HepG2 (cell line): ENCODE measurements around the gene TXNIP. TPM values are rescaled to one million over a fixed set of nuclear protein-coding genes. Genes with fewer than 3 reads are reported as not detected.

Experiments used
- ATRX ChIP-seq: sonication (generic); formaldehyde crosslinking; IDR thresholded peaks from 2 replicates; pipeline ENCODE4 v1.4.0; 2020; ENCODE audit warnings: missing genetic modification reagents, borderline replicate concordance
- CHD2 ChIP-seq: IDR thresholded peaks from 2 replicates; pipeline ENCODE4 v1.6.1; 2011; ENCODE audit warnings: low read depth, low read length, improper control_type of control experiment
- GPBP1L1 ChIP-seq: sonication (generic); formaldehyde crosslinking; IDR thresholded peaks from 2 replicates; pipeline ENCODE4 v1.5.0; 2020; ENCODE audit warnings: mild to moderate bottlenecking, missing genetic modification reagents
- HNRNPK ChIP-seq: fragments of 200-400 bp; formaldehyde crosslinking; IDR thresholded peaks from 2 replicates; pipeline ENCODE4 v1.6.1; 2018; ENCODE audit warnings: low read length, low read depth, moderate library complexity, mild to moderate bottlenecking; ENCODE audit not compliant: poor library complexity, severe bottlenecking
- MED13 ChIP-seq: sonication (generic); formaldehyde crosslinking; IDR thresholded peaks from 2 replicates; pipeline ENCODE4 v1.5.0; 2020; ENCODE audit warnings: missing genetic modification reagents
- SKI ChIP-seq: fragments of 450-650 bp; IDR thresholded peaks from one replicate; pipeline ENCODE4 v1.6.1; 2018; ENCODE audit warnings: mild to moderate bottlenecking; ENCODE audit not compliant: partially characterized antibody
- SMAD1 ChIP-seq: sonication (generic); formaldehyde crosslinking; IDR thresholded peaks from 2 replicates; pipeline ENCODE4 v1.4.0; 2020; ENCODE audit warnings: missing genetic modification reagents, low read depth, mild to moderate bottlenecking, borderline replicate concordance
- SPEN ChIP-seq: sonication (generic); formaldehyde crosslinking; IDR thresholded peaks from 2 replicates; pipeline ENCODE4 v1.5.1; 2020; ENCODE audit warnings: low read depth, mild to moderate bottlenecking, missing genetic modification reagents
- STAT6 ChIP-seq: sonication (generic); formaldehyde crosslinking; IDR thresholded peaks from 2 replicates; pipeline ENCODE4 v1.4.0; 2020; ENCODE audit warnings: missing genetic modification reagents, mild to moderate bottlenecking, borderline replicate concordance
- TAF1 ChIP-seq: sonication (generic); formaldehyde crosslinking; IDR thresholded peaks from 2 replicates; pipeline ENCODE4 v1.4.0; 2020; ENCODE audit warnings: missing genetic modification reagents
- TARDBP ChIP-seq: sonication (generic); formaldehyde crosslinking; IDR thresholded peaks from 2 replicates; pipeline ENCODE4 v1.8.0; 2022; ENCODE audit warnings: mild to moderate bottlenecking, missing genetic modification reagents
- TMF1 ChIP-seq: sonication (generic); formaldehyde crosslinking; IDR thresholded peaks from 2 replicates; pipeline ENCODE4 v1.8.1; 2022; ENCODE audit warnings: low read depth, missing genetic modification reagents
- ZNF136 ChIP-seq: sonication (generic); formaldehyde crosslinking; IDR thresholded peaks from 2 replicates; pipeline ENCODE4 v1.8.1; 2022; ENCODE audit warnings: low read depth, mild to moderate bottlenecking, moderate library complexity, missing genetic modification reagents
- ZNF18 ChIP-seq: sonication (generic); formaldehyde crosslinking; IDR thresholded peaks from 2 replicates; pipeline ENCODE4 v1.8.0; 2022; ENCODE audit warnings: mild to moderate bottlenecking, missing genetic modification reagents; ENCODE audit not compliant: insufficient replicate concordance
- ZNF44 ChIP-seq: sonication (generic); formaldehyde crosslinking; IDR thresholded peaks from 2 replicates; pipeline ENCODE4 v1.5.1; 2020; ENCODE audit warnings: mild to moderate bottlenecking, missing genetic modification reagents
- ZNF550 ChIP-seq: sonication (generic); formaldehyde crosslinking; IDR thresholded peaks from 2 replicates; pipeline ENCODE4 v1.4.0; 2020; ENCODE audit warnings: mild to moderate bottlenecking, missing genetic modification reagents, borderline replicate concordance
- ZNF609 ChIP-seq: sonication (generic); formaldehyde crosslinking; IDR thresholded peaks from 2 replicates; pipeline ENCODE4 v1.4.0; 2020; ENCODE audit warnings: mild to moderate bottlenecking, missing genetic modification reagents, borderline replicate concordance
- ZNF644 ChIP-seq: IDR thresholded peaks from 2 replicates; pipeline ENCODE4 v1.6.1; 2016; ENCODE audit warnings: low read depth
- ZNF740 ChIP-seq: sonication (generic); formaldehyde crosslinking; IDR thresholded peaks from 2 replicates; pipeline ENCODE4 v1.4.0; 2020; ENCODE audit warnings: missing genetic modification reagents
- ZNF788 ChIP-seq: sonication (generic); formaldehyde crosslinking; IDR thresholded peaks from 2 replicates; pipeline ENCODE4 v1.5.0; 2020; ENCODE audit warnings: mild to moderate bottlenecking, missing genetic modification reagents, borderline replicate concordance
- polyA plus RNA-seq, 8 experiments: library from polyadenylated mRNA; depleted of rRNA in 3 of 8; stranded (reverse) in 7 of 8; unstranded in 1 of 8; fragments of >200 nt; fragmentation: Illumina TruSeq in 4 of 8; extraction: Trizol in 4 of 8; gene quantifications; 2 replicates each; pipeline versions ENCODE4 v1.2.1 to v1.2.3, GENCODE V29; 2011 to 2016; ENCODE audit warnings: low read depth in 4 of 8, missing spikeins in 1 of 8, mixed read lengths in 1 of 8; ENCODE audit not compliant: insufficient read depth in 1 of 8
- total RNA-seq, 5 experiments: library from RNA; depleted of rRNA; stranded (reverse); fragments of >200 nt; fragmentation: Illumina TruSeq; extraction: Trizol; gene quantifications; 2 replicates each; pipeline ENCODE4 v1.2.3, GENCODE V29; 2016; ENCODE audit warnings: low read depth in 1 of 5

TXNIP gene
- total and polyA plus RNA-seq, 2 of the 13 experiments (the other 11 are each of a cell fraction or from before 2014, with no cell fraction given) = 24.4 to 237 TPM

GRCh38 chr1:146035048-146035423, 38.7 kb upstream of the TXNIP start (continued):
- TF ChIP-seq SKI = no peak
- TF ChIP-seq MED13 (CRISPR knock-in tag) = no peak
- TF ChIP-seq ZNF18 (CRISPR knock-in tag) = no peak
- no peak for TF ChIP-seq ZNF550 (CRISPR knock-in tag)
- TF ChIP-seq ZNF44 (CRISPR knock-in tag) = no peak
- no peak for TF ChIP-seq ZNF609 (CRISPR knock-in tag)
- no peak for TF ChIP-seq ZNF788 (CRISPR knock-in tag)
- TF ChIP-seq CHD2 = no peak
- TF ChIP-seq SMAD1 (CRISPR knock-in tag) = no peak
- no peak for TF ChIP-seq TMF1
- TF ChIP-seq ATRX (CRISPR knock-in tag) = no peak
- TF ChIP-seq TARDBP (CRISPR knock-in tag) = no peak
- no peak for TF ChIP-seq ZNF740
- TF ChIP-seq GPBP1L1 (CRISPR knock-in tag) = no peak
- no peak for TF ChIP-seq STAT6 (CRISPR knock-in tag)
- no peak for TF ChIP-seq ZNF136 (CRISPR knock-in tag)
- no peak; the same call in 1 of the 2 replicates for TF ChIP-seq TAF1 (CRISPR knock-in tag)
- TF ChIP-seq ZNF644 = no peak
- TF ChIP-seq SPEN (CRISPR knock-in tag) = no peak
- no peak for TF ChIP-seq HNRNPK
